Activated naive CD4-positive, alpha-beta T cell treated with anti-CD3 and anti-CD28 coated beads for 36 hours (primary cell): Measurements from ENCODE around the gene CMIP. TPM values are rescaled to one million over a fixed set of nuclear protein-coding genes. Genes with fewer than 3 reads are reported as not detected.

Source experiments
- CTCF ChIA-PET: fragments of 350-600 bp; sonication (Branson Sonifier 250); formaldehyde crosslinking; loops from one replicate; lab custom pipeline; 2021; ENCODE audit warnings: antibody characterized with exemption; lab: Charles Lee
- DNase-seq: peaks from one replicate; pipeline ENCODE4 v3.0.0-alpha.2; 2020
- H3K27ac Mint-ChIP-seq: one replicate; pipeline ENCODE4 v1.8.0; 2021; ENCODE audit warnings: mild to moderate bottlenecking, mixed read lengths
- H3K27me3 Mint-ChIP-seq: one replicate; pipeline ENCODE4 v1.8.0; 2021; ENCODE audit warnings: low read depth, mixed read lengths
- H3K36me3 Mint-ChIP-seq: one replicate; pipeline ENCODE4 v1.8.0; 2021; ENCODE audit warnings: low read depth, mixed read lengths
- H3K4me1 Mint-ChIP-seq: one replicate; pipeline ENCODE4 v1.8.0; 2021; ENCODE audit warnings: low read depth, mixed read lengths
- H3K4me3 Mint-ChIP-seq: one replicate; pipeline ENCODE4 v1.8.0; 2021; ENCODE audit warnings: mild to moderate bottlenecking, moderate library complexity, mixed read lengths
- H3K9me3 Mint-ChIP-seq: one replicate; pipeline ENCODE4 v1.8.0; 2021; ENCODE audit warnings: mixed read lengths
- intact Hi-C: fragments of 100-400 bp; cut with micrococcal nuclease; formaldehyde crosslinking; loops from one replicate; pipeline ENCODE4 v1.15.1; 2023
- total RNA-seq, 2 experiments: library from RNA; stranded (reverse); gene quantifications; one replicate each; pipeline ENCODE4 v1.2.3, GENCODE V29; 2021

CMIP gene
- total RNA-seq, 2 experiments from 2014 or later: 28.6 to 28.8 TPM

GRCh38 chr16:81636298-81636993, 191.8 kb downstream of the CMIP start:
- H3K27me3 Mint-ChIP-seq: no peaks in the 10 kb centered on the region
- DNase-seq: no peak
- no peak overlapping the region for H3K27ac Mint-ChIP-seq
- intact Hi-C loops: loop anchor here (10.0 kb wide), 1 partner anchor 632 kb away; the partner anchor contains the start of genes CENPN and CMC2
- no peak overlapping the region for H3K4me3 Mint-ChIP-seq
- no peaks in the 10 kb centered on the region for H3K9me3 Mint-ChIP-seq
- CTCF ChIA-PET: no interaction called here
- H3K4me1 Mint-ChIP-seq: peaks cover 44% of the 10 kb centered on the region
- H3K36me3 Mint-ChIP-seq: peaks cover 2% of the 10 kb centered on the region

DNA sequence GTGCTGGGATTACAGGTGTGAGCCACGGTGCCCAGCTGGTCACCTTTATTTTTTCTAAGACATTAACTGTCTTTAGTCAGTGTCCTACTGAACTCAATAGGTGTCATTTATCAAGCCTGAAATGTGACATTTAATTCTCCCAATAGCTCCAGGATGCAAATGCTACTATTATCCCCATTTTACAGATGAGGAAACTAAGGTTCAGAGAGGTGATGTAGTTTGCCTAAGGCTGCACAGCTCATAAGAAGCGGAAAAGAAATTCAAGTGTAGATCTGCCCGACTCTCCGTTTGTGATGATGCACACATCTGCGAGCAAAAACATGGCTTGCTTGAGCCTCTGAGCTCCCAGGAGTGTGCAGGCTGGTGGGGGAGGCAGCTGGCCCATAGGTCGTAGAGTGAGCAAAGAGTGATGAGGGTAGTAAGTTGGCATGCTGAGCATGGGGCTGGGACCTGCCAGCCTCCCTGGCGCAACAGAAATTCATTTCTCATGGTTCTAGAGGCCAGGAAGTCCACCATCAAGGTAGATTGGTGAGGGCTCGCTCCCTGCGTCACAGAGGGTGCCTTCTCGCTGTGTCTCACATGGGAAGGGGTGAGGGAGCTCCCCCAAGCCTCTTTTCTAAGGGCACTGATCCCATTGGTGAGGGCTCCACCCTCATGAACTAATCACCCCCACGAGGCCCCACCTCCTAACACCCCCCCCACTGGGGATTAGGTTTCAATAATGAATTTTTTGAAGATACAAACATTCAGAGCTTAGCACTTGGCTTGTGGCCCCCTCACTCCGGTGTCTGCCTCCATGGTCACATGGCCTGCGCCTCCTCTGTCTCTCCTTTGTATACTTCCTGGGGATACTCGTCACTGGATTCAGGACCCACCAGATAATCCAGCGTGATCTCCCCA, 193.0 kb downstream of the CMIP start:
- H3K4me3 Mint-ChIP-seq: no peak overlapping the region
- CTCF ChIA-PET: no interaction called here
- peaks cover 33% of the 10 kb centered on the region for H3K4me1 Mint-ChIP-seq
- H3K36me3 Mint-ChIP-seq: peaks cover 2% of the 10 kb centered on the region
- no peaks in the 10 kb centered on the region for H3K27me3 Mint-ChIP-seq
- no peaks in the 10 kb centered on the region for H3K9me3 Mint-ChIP-seq
- no peak for DNase-seq
- H3K27ac Mint-ChIP-seq: no peak overlapping the region
- intact Hi-C loops: loop anchor here (10.0 kb wide), 1 partner anchor 633 kb away; the partner anchor contains the start of genes CENPN and CMC2

GRCh38 chr16:81638286-81638945, 193.8 kb downstream of the CMIP start:
- no peak overlapping the region for H3K27ac Mint-ChIP-seq
- H3K36me3 Mint-ChIP-seq: peaks cover 2% of the 10 kb centered on the region
- intact Hi-C loops: loop anchor here (10.0 kb wide), 1 partner anchor 634 kb away; the partner anchor contains the start of genes CENPN and CMC2
- no peak for DNase-seq
- no peaks in the 10 kb centered on the region for H3K27me3 Mint-ChIP-seq
- H3K4me3 Mint-ChIP-seq: no peak overlapping the region
- H3K4me1 Mint-ChIP-seq: peaks cover 26% of the 10 kb centered on the region
- CTCF ChIA-PET: no interaction called here
- no peaks in the 10 kb centered on the region for H3K9me3 Mint-ChIP-seq

GRCh38 chr16:81639348-81639747, 194.7 kb downstream of the CMIP start:
- CTCF ChIA-PET: no interaction called here
- Mint-ChIP-seq H3K27ac (no peak overlapping the region), H3K4me3 (no peak overlapping the region), H3K36me3 (peaks cover 2% of the 10 kb centered on the region), H3K4me1 (peaks cover 17% of the 10 kb centered on the region), H3K9me3 (no peaks in the 10 kb centered on the region), H3K27me3 (no peaks in the 10 kb centered on the region)
- intact Hi-C loops: loop anchor here (10.0 kb wide), 1 partner anchor 635 kb away; the partner anchor contains the start of genes CENPN and CMC2
- DNase-seq: no peak

DNA sequence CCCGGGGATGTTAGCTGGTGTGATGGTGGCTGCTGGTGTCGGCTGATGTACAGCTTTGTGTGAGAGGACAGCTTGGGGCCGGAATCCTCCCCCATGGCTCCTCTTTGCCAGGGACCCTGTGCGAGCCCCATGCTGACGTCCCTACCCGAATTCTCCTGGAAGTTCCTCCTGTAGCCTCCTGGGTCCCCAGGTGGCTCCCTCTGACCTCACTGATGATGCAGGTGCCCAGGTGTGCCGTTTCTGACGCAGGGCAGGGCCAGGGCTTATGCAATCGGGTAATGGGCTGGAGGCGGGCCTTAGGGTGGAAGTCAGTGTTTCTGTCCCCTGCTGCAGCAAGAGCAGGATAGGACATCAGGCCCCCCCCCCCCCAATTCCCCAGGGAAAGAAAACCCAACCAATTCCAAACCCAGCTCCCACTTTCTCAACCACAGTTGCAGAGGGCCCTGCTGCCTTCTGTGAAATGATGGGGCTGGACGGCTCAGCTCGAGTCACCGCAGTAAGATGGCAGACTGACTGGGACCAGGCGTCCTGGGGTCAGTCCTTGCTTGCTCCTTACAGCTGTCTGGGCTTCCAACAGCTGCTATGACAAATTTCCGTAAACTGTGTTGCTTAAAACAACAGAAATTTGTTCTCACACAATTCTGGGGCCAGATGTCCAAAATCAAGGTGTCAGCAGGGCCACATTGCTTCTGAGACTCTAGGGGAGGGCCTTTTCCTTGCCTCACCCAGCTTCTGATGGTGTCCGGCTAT, 195.5 kb downstream of the CMIP start:
- Mint-ChIP-seq H3K4me3 (no peak overlapping the region), H3K27ac (no peak overlapping the region), H3K4me1 (peaks cover 11% of the 10 kb centered on the region), H3K9me3 (no peaks in the 10 kb centered on the region), H3K36me3 (peaks cover 2% of the 10 kb centered on the region), H3K27me3 (no peaks in the 10 kb centered on the region)
- CTCF ChIA-PET: no interaction called here
- DNase-seq: no peak
- intact Hi-C loops: loop anchor here (10.0 kb wide), 1 partner anchor 635 kb away; the partner anchor contains the start of genes CENPN and CMC2

GRCh38 chr16:81640681-81641070, 196.1 kb downstream of the CMIP start:
- H3K4me1 Mint-ChIP-seq: peaks cover 7% of the 10 kb centered on the region
- DNase-seq: no peak
- no peaks in the 10 kb centered on the region for H3K9me3 Mint-ChIP-seq
- CTCF ChIA-PET: no interaction called here
- H3K36me3 Mint-ChIP-seq: peaks cover 2% of the 10 kb centered on the region
- H3K27me3 Mint-ChIP-seq: no peaks in the 10 kb centered on the region
- no peak overlapping the region for H3K27ac Mint-ChIP-seq
- intact Hi-C loops: no loop called here
- H3K4me3 Mint-ChIP-seq: no peak overlapping the region

DNA sequence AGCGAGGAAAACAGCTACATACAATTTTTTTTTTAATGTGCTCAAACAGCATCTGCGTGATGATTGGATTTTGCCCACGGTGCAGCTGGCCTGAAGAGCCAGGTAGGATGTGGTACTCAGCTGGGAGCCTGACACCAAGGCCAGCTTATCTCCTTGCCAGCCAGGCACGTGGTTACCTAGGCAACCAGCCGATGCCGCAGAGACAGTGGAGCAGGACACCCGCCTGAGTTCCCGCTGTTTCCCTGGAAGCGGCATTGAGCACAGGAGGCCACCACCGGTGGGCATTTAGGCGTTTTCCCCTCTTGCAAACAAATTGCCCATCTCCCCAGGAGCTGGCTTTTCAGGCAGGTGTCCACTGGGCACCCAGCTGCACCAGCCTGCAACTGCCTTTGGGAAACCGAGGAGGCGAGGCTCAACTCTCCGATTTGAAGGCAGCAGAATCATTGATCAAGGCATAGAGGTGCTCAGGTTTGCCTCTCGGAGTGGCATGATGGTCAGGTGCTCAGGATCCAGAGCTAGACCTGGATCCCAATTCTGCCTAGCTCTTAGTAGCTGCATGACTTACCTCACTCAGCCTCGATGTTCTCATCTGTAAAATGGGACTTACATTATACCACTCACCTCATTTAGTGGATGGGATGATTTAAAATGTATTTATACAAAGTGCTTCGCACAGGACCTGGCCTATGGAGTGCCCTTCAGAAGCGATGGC, 196.9 kb downstream of the CMIP start:
- no peak for DNase-seq
- Mint-ChIP-seq H3K9me3 (no peaks in the 10 kb centered on the region), H3K27ac (no peak overlapping the region), H3K4me3 (no peak overlapping the region), H3K36me3 (peaks cover 2% of the 10 kb centered on the region), H3K27me3 (no peaks in the 10 kb centered on the region), H3K4me1 (peaks cover 4% of the 10 kb centered on the region)
- intact Hi-C loops: no loop called here
- CTCF ChIA-PET: interaction anchor here (0.6 to 0.8 kb wide), 2 partner anchors 56 to 577 kb away, joined by 3 to 5 read pairs; no protein-coding TSS in a partner anchor

- no peak for DNase-seq
- H3K27me3 Mint-ChIP-seq: no peaks in the 10 kb centered on the region
- CTCF ChIA-PET: interaction anchor here (0.6 kb wide), 1 partner anchor 578 kb away, joined by 3 read pairs; no protein-coding TSS in a partner anchor
- intact Hi-C loops: no loop called here
- H3K9me3 Mint-ChIP-seq: no peaks in the 10 kb centered on the region
- no peak overlapping the region for H3K27ac Mint-ChIP-seq
- H3K4me1 Mint-ChIP-seq: peaks cover 2% of the 10 kb centered on the region
- H3K4me3 Mint-ChIP-seq: no peak overlapping the region
- peaks cover 2% of the 10 kb centered on the region for H3K36me3 Mint-ChIP-seq
These were observed 197.5 kb downstream of the CMIP start for GRCh38 chr16:81642107-81642436.

DNA sequence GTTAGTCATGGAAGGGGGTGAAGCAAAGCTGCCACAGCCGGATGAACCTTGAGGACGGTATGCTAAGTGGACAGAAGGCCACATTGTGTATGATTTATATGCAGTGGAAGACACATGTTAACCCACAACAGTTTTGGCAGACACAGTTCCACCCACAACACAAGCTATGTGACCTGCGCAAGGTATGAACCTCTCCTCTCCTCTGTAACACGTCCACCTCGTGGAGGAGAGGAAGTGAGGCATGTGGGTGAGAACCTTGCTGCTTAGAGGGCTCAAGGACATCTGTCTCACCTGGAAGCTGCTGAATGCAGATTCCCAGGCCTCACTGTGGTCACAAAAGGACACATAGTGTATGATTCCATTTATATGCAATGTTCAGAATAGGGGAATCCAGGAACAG, 198.3 kb downstream of the CMIP start:
- Mint-ChIP-seq H3K36me3 (no peaks in the 10 kb centered on the region), H3K9me3 (no peaks in the 10 kb centered on the region), H3K4me1 (peaks cover 2% of the 10 kb centered on the region), H3K27me3 (no peaks in the 10 kb centered on the region), H3K27ac (no peak overlapping the region), H3K4me3 (no peak overlapping the region)
- intact Hi-C loops: no loop called here
- no peak for DNase-seq
- CTCF ChIA-PET: no interaction called here

DNA sequence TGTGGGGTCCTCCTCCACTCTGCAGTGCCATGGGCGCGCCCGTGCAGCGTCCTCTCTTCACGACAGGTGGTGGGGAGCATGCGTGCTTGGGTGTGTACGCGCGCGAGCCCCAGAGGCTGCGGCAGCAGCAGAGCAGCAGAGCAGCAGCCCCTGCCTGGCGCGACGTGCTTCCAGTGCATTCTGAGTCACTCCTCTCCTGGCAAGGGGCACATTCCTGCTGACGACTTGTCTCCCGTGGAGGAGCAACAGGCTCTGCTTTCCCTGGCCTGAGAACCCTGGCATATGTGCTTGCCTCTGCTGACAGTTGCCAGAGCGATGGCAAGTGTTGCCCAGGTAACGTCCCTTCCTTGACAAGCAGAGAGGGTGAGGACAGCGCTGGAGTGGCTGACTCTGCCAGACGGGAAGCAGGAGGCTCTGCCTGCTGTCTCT, 200.7 kb downstream of the CMIP start:
- no peak overlapping the region for H3K4me3 Mint-ChIP-seq
- no peak overlapping the region for H3K27ac Mint-ChIP-seq
- no peaks in the 10 kb centered on the region for H3K27me3 Mint-ChIP-seq
- H3K9me3 Mint-ChIP-seq: no peaks in the 10 kb centered on the region
- no peaks in the 10 kb centered on the region for H3K36me3 Mint-ChIP-seq
- peaks cover 5% of the 10 kb centered on the region for H3K4me1 Mint-ChIP-seq
- DNase-seq: no peak
- intact Hi-C loops: no loop called here
- CTCF ChIA-PET: no interaction called here

DNA sequence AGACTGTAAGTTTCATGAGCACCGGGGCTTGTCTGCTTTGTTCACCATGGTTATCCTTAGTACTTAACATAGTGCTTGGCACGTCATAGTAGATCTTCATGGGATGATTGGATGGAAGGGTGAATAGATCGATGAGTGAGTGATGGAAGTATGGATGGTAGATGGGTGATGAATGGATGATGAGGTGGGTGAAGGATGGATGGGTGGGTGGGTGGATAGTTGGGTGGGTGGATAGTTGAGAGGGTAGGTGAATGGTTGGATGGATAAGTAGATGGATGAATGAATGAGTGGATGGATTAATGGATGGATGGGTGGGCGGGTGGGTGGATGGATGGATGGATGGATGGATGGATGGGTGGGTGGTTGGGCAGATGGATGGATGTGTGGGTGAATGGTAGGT, 201.3 kb downstream of the CMIP start:
- intact Hi-C loops: no loop called here
- H3K36me3 Mint-ChIP-seq: no peaks in the 10 kb centered on the region
- H3K9me3 Mint-ChIP-seq: no peaks in the 10 kb centered on the region
- H3K27ac Mint-ChIP-seq: no peak overlapping the region
- no peaks in the 10 kb centered on the region for H3K27me3 Mint-ChIP-seq
- peaks cover 5% of the 10 kb centered on the region for H3K4me1 Mint-ChIP-seq
- H3K4me3 Mint-ChIP-seq: no peak overlapping the region
- no peak for DNase-seq
- CTCF ChIA-PET: no interaction called here
